Right hindlimb (tissue), 1 donor: Measurements from ENCODE around the gene DNM2.
"Not testable (repeated sequence)": the region's sequence is repeated elsewhere in the genome, so short reads cannot be mapped to it uniquely, and the experiment has no call there.

Experiments
- DNase-seq: peaks from one replicate; pipeline ENCODE4 v3.0.0-alpha.2; 2018

The DNM2 gene

GRCh38 chr19:10717356-10718204, at the start of gene DNM2:
DNM2 (plus strand) TSS chr19:10718079; CDS start chr19:10718243, 164 bp downstream.
- DNase-seq = peak; percentile 100

- DNase-seq = no peak
These were observed 48.6 kb upstream of the DNM2 start for GRCh38 chr19:10669246-10669645.

GRCh38 chr19:10670182-10670581, 47.7 kb upstream of the DNM2 start:
- DNase-seq = no peak

GRCh38 chr19:10670876-10671804, 46.7 kb upstream of the DNM2 start:
- DNase-seq = no peak

- DNase-seq = not testable (repeated sequence)
These were observed 46.0 kb upstream of the DNM2 start for GRCh38 chr19:10671922-10672321.

GRCh38 chr19:10675214-10675613, 42.7 kb upstream of the DNM2 start:
- DNase-seq = not testable (repeated sequence)

- DNase-seq = no peak
These were observed 40.1 kb upstream of the DNM2 start for GRCh38 chr19:10677751-10678150.

GRCh38 chr19:10678813-10679212, 39.1 kb upstream of the DNM2 start:
- DNase-seq = no peak

- DNase-seq = no peak
These were observed 38.1 kb upstream of the DNM2 start for GRCh38 chr19:10679743-10680142.

GRCh38 chr19:10680545-10681135, 37.2 kb upstream of the DNM2 start:
- no peak for DNase-seq

GRCh38 chr19:10681658-10682057, 36.2 kb upstream of the DNM2 start:
- DNase-seq = no peak

- no peak for DNase-seq
These were observed 35.3 kb upstream of the DNM2 start for GRCh38 chr19:10682397-10683063.

- DNase-seq = no peak
These were observed 34.8 kb upstream of the DNM2 start for GRCh38 chr19:10683064-10683426.

GRCh38 chr19:10683582-10683981, 34.3 kb upstream of the DNM2 start:
- no peak for DNase-seq

- no peak for DNase-seq
These were observed 32.7 kb upstream of the DNM2 start for GRCh38 chr19:10685210-10685609.

GRCh38 chr19:10686193-10686592, 31.7 kb upstream of the DNM2 start:
- DNase-seq = no peak

- no peak for DNase-seq
These were observed 31.0 kb upstream of the DNM2 start for GRCh38 chr19:10686661-10687517.

GRCh38 chr19:10687518-10688288, 30.2 kb upstream of the DNM2 start:
- no peak for DNase-seq

- DNase-seq = no peak
These were observed 29.2 kb upstream of the DNM2 start for GRCh38 chr19:10688545-10689280.

- DNase-seq = no peak
These were observed 27.5 kb upstream of the DNM2 start for GRCh38 chr19:10690341-10690781.
